ENCODE measurements around the gene THBD. TPM values are rescaled to one million over a fixed set of nuclear protein-coding genes. Genes with fewer than 3 reads are reported as not detected.

Gene THBD
- polyA plus RNA-seq, 3 donors, result 7.4 to 194 (median 30.2) TPM

DNA sequence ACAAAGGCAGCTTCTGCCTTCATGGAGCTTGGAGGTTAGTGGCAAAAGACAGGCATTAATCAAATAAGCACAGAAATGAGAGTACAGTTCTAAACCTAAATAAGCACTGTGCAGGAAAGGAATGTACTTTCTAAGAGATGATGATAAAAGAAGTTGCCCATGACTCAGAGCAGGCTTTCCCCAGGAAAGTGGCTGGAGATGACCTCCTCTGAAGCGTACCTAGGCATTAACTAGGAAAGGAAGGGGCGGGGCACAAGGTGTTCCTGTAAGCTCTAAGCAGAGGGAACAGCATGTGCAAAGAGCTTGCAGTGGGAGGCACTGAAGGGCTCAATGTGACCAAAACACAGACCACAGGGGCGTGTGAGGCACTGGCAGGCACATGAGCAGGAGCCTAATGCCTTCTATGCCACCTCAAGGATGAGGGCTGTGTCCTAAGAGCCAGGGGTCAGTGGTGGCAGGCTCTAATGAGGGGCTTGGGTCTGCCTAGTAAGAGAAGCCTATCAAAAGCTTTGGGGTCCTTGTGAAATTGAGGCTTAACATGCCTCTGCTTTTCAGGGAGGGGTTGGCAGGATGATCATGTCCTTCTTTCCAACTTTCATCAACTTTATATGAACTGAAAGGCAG, 9.5 kb downstream of the THBD start:
- H3K4me3 ChIP-seq (replicated peaks in 1 of 3; ENCODE audit: low read depth in 2 of 3, low read length in 3 of 3), result no peak overlapping the region
- no peaks in the 10 kb centered on the region for H3K9me3 ChIP-seq (replicated peaks in 1 of 2; ENCODE audit: control insufficient read depth in 1 of 2, insufficient read depth in 1 of 2, low read length in 2 of 2)
- peaks cover 39 to 55% (median 45%) of the 10 kb centered on the region in 3 donors for H3K27me3 Mint-ChIP-seq (ENCODE audit: low read depth in 3 of 3)
- 82% methylated on average over 3 of the region's 3 CpGs for WGBS (ENCODE audit: insufficient coverage)
- no peak overlapping the region for H3K9ac ChIP-seq (ENCODE audit: insufficient read depth, low read length, poor library complexity, severe bottlenecking)
- peaks cover 30 to 35% of the 10 kb centered on the region in 2 donors for H3K27me3 ChIP-seq (ENCODE audit: control insufficient read depth in 2 of 2, insufficient read depth in 2 of 2, low read length in 2 of 2)
- H3K36me3 Mint-ChIP-seq, result peaks cover 0 to 6% of the 10 kb centered on the region in 2 donors
- peaks cover 1% of the 10 kb centered on the region for H4K20me1 ChIP-seq (ENCODE audit: insufficient read depth, low read length)
- H3K4me2 ChIP-seq (replicated peaks; ENCODE audit: extremely low read depth, low read length, poor library complexity, severe bottlenecking), result no peak overlapping the region
- no peak overlapping the region for H3K27ac ChIP-seq (ENCODE audit: low read depth in 1 of 2, low read length in 2 of 2)
- peak overlapping the region in 1 of 2 donors; percentile 61 for H3K4me3 Mint-ChIP-seq
- no peak overlapping the region for H3K27ac Mint-ChIP-seq
- H3K9me3 Mint-ChIP-seq, result peaks cover 2 to 9% (median 5%) of the 10 kb centered on the region in 7 donors
- intact Hi-C loops (cut with micrococcal nuclease), result loop anchor here in 1 of 2 donors (10.0 kb wide), 1 partner anchor 345 kb away; no protein-coding TSS in a partner anchor
- no peak for DNase-seq
- TF ChIP-seq, protein P1, sequence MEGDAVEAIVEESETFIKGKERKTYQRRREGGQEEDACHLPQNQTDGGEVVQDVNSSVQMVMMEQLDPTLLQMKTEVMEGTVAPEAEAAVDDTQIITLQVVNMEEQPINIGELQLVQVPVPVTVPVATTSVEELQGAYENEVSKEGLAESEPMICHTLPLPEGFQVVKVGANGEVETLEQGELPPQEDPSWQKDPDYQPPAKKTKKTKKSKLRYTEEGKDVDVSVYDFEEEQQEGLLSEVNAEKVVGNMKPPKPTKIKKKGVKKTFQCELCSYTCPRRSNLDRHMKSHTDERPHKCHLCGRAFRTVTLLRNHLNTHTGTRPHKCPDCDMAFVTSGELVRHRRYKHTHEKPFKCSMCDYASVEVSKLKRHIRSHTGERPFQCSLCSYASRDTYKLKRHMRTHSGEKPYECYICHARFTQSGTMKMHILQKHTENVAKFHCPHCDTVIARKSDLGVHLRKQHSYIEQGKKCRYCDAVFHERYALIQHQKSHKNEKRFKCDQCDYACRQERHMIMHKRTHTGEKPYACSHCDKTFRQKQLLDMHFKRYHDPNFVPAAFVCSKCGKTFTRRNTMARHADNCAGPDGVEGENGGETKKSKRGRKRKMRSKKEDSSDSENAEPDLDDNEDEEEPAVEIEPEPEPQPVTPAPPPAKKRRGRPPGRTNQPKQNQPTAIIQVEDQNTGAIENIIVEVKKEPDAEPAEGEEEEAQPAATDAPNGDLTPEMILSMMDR (IDR thresholded peaks at IDR 0.05), result no peak
- peaks cover 3 to 22% of the 10 kb centered on the region in 2 donors for H3K4me1 ChIP-seq (ENCODE audit: control insufficient read depth in 1 of 2, insufficient read depth in 2 of 2, low read length in 2 of 2)
- no peak overlapping the region for H2AFZ ChIP-seq (ENCODE audit: insufficient read depth, low read depth, low read length, poor library complexity, severe bottlenecking)
- H3K4me1 Mint-ChIP-seq, result peaks cover 25% of the 10 kb centered on the region
- H3K79me2 ChIP-seq (ENCODE audit: insufficient read depth, low read length), result no peaks in the 10 kb centered on the region
- H3K36me3 ChIP-seq (replicated peaks in 1 of 2; ENCODE audit: control insufficient read depth in 1 of 2, insufficient read depth in 2 of 2, low read length in 2 of 2), result no peaks in the 10 kb centered on the region

DNA sequence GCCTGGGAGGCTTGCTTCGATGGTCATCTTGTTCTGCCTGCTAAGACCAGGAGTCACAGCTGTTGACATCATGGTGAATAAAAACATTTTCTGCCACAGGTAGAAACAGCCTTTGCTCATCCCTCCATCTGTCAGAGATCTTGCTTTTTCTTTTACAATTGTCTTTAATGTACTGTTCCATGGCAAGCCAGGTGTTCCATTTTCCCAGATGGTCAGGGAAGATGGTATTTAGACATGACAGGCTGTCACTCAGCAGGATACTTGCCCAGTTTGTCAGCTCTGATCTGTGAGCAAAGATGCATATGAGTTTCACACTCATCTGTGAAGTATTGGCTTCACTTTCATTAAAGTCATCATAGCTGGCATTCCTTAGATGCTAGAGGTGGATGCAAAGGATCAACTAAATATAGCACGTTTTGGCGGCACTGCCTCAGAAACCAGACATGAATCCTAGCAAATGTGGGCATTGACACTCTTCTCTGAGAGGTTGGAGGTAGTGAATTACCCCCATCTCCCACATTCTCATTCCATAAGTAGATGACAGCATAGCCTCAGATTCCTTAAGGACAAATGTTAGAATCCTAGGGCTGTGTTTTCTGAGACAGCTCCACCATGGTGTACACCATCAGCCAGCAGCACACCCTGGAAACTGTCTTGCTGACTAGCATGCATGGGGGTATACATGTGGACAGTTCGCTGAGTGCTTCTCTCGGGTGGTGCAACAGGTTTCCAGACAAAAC, 10.2 kb downstream of the THBD start:
- Histone ChIP-seq H3K36me3 (replicated peaks in 1 of 2; ENCODE audit: control insufficient read depth in 1 of 2, insufficient read depth in 2 of 2, low read length in 2 of 2) (no peaks in the 10 kb centered on the region), H3K9me3 (replicated peaks in 1 of 2; ENCODE audit: control insufficient read depth in 1 of 2, insufficient read depth in 1 of 2, low read length in 2 of 2) (no peaks in the 10 kb centered on the region), H3K4me2 (replicated peaks; ENCODE audit: extremely low read depth, low read length, poor library complexity, severe bottlenecking) (no peak overlapping the region), H2AFZ (ENCODE audit: insufficient read depth, low read depth, low read length, poor library complexity, severe bottlenecking) (no peak overlapping the region), H3K27ac (ENCODE audit: low read depth in 1 of 2, low read length in 2 of 2) (no peak overlapping the region), H3K27me3 (ENCODE audit: control insufficient read depth in 2 of 2, insufficient read depth in 2 of 2, low read length in 2 of 2) (peaks cover 30 to 42% of the 10 kb centered on the region in 2 donors), H3K4me1 (ENCODE audit: control insufficient read depth in 1 of 2, insufficient read depth in 2 of 2, low read length in 2 of 2) (peaks cover 3 to 19% of the 10 kb centered on the region in 2 donors), H3K4me3 (replicated peaks in 1 of 3; ENCODE audit: low read depth in 2 of 3, low read length in 3 of 3) (no peak overlapping the region), H4K20me1 (ENCODE audit: insufficient read depth, low read length) (no peaks in the 10 kb centered on the region), H3K79me2 (ENCODE audit: insufficient read depth, low read length) (no peaks in the 10 kb centered on the region), H3K9ac (ENCODE audit: insufficient read depth, low read length, poor library complexity, severe bottlenecking) (no peak overlapping the region)
- H3K4me1 Mint-ChIP-seq, result peaks cover 22% of the 10 kb centered on the region
- intact Hi-C loops (cut with micrococcal nuclease), result no loop called here
- DNase-seq, result no peak
- peaks cover 46 to 62% (median 50%) of the 10 kb centered on the region in 3 donors for H3K27me3 Mint-ChIP-seq (ENCODE audit: low read depth in 3 of 3)
- H3K36me3 Mint-ChIP-seq, result peaks cover 0 to 5% of the 10 kb centered on the region in 2 donors
- H3K27ac Mint-ChIP-seq, result no peak overlapping the region
- 97% methylated on average over 3 of the region's 5 CpGs for WGBS (ENCODE audit: insufficient coverage)
- no peak overlapping the region for H3K4me3 Mint-ChIP-seq
- H3K9me3 Mint-ChIP-seq, result peaks cover 3 to 9% (median 6%) of the 10 kb centered on the region in 7 donors
- TF ChIP-seq, protein P1 (IDR thresholded peaks at IDR 0.05), result no peak

All from CD14-positive monocyte (primary cell).